AG04449 (cell line): ENCODE results near the gene COL1A2.

ENCODE experiments used
- CTCF ChIA-PET: fragments of 350-600 bp; formaldehyde crosslinking; extraction: SDS; loops from one replicate; lab custom pipeline; 2021; ENCODE audit warnings: antibody characterized with exemption; lab: Yijun Ruan, JAX
- POLR2A ChIA-PET: fragments of 400-600, 350-600 bp; formaldehyde crosslinking; extraction: SDS; loops from one replicate; lab custom pipeline; 2020; ENCODE audit warnings: antibody characterized with exemption, inconsistent platforms; lab: Yijun Ruan, JAX
- DNase-seq: peaks from one replicate; pipeline ENCODE4 v3.0.0-alpha.2; 2010; ENCODE audit warnings: low read depth, low spot score
- H3K4me3 ChIP-seq: 2 replicates; pipeline ENCODE4 v1.5.1; 2011; ENCODE audit warnings: low read depth, mild to moderate bottlenecking, control low read depth, low read length
- CTCF ChIP-seq: IDR thresholded peaks from one replicate; pipeline ENCODE4 v1.5.1; 2011; ENCODE audit warnings: mild to moderate bottlenecking, moderate library complexity, low read length, control low read depth, inconsistent platforms; ENCODE audit not compliant: insufficient read depth; ENCODE audit errors: missing control alignments

COL1A2 gene

GRCh38 chr7:94354953-94355352 is 39.7 kb upstream of the COL1A2 start:
- DNase-seq: no peak
- no peak for TF ChIP-seq CTCF
- H3K4me3 ChIP-seq: no peak overlapping the region
- CTCF ChIA-PET: interaction anchor here (0.6 to 1.2 kb wide), 3 partner anchors 14 to 239 kb away, joined by 3 to 5 read pairs (median 3); no protein-coding TSS in a partner anchor
- POLR2A ChIA-PET: interaction anchor here (0.6 kb wide), 1 partner anchor 40 kb away, joined by 3 read pairs; no protein-coding TSS in a partner anchor

- POLR2A ChIA-PET: no interaction called here
- no peak for TF ChIP-seq CTCF
- no peak for DNase-seq
These were observed 39.2 kb upstream of the COL1A2 start for GRCh38 chr7:94355454-94355853.

GRCh38 chr7:94357076-94357475 is 37.6 kb upstream of the COL1A2 start:
- TF ChIP-seq CTCF: no peak
- no peak for DNase-seq
- CTCF ChIA-PET: interaction anchor here (1.4 to 2.4 kb wide), 3 partner anchors 61 to 68 kb away, joined by 3 to 9 read pairs (median 4); no protein-coding TSS in a partner anchor
- H3K4me3 ChIP-seq: no peak overlapping the region
- POLR2A ChIA-PET: interaction anchor here (0.8 to 1.5 kb wide), 2 partner anchors 46 to 60 kb away, joined by 3 read pairs; no protein-coding TSS in a partner anchor

More at GRCh38 chr7:94355454-94355853, 39.2 kb upstream of the COL1A2 start:
- no peak overlapping the region for H3K4me3 ChIP-seq
- CTCF ChIA-PET: interaction anchor here (1.0 to 2.4 kb wide), 3 partner anchors 9 to 66 kb away, joined by 3 to 9 read pairs (median 3); no protein-coding TSS in a partner anchor

GRCh38 chr7:94360926-94361325 is 33.8 kb upstream of the COL1A2 start:
- CTCF ChIA-PET: interaction anchor here (1.0 to 1.8 kb wide), 2 partner anchors 9 to 18 kb away, joined by 3 to 6 read pairs; no protein-coding TSS in a partner anchor

GRCh38 chr7:94362276-94362675 is 32.4 kb upstream of the COL1A2 start:
- ChIA-PET POLR2A (no interaction called here), CTCF (interaction anchor here (1.8 kb wide), 1 partner anchor 10 kb away, joined by 6 read pairs; no protein-coding TSS in a partner anchor)
- no peak for TF ChIP-seq CTCF
- DNase-seq: no peak
- no peak overlapping the region for H3K4me3 ChIP-seq

More at GRCh38 chr7:94360926-94361325, 33.8 kb upstream of the COL1A2 start:
- no peak for TF ChIP-seq CTCF
- no peak for DNase-seq
- no peak overlapping the region for H3K4me3 ChIP-seq
- POLR2A ChIA-PET: no interaction called here

GRCh38 chr7:94364816-94365215 is 29.9 kb upstream of the COL1A2 start:
- TF ChIP-seq CTCF: no peak
- ChIA-PET CTCF (interaction anchor here (1.0 to 2.7 kb wide), 5 partner anchors 9 to 69 kb away, joined by 3 to 10 read pairs (median 7); no protein-coding TSS in a partner anchor), POLR2A (interaction anchor here (1.6 to 7.4 kb wide), 2 partner anchors 30 to 67 kb away, joined by 7 to 54 read pairs; partner anchors contain the start of gene COL1A2)
- DNase-seq: no peak
- H3K4me3 ChIP-seq: no peak overlapping the region
